ENCODE data around the gene GNGT2. TPM values are rescaled to one million over a fixed set of nuclear protein-coding genes. Genes with fewer than 3 reads are reported as not detected.
A peak's percentile ranks its signal among the peaks of the same experiment; 100 is the strongest.

GNGT2 gene
- total RNA-seq, 1 experiment from 2014 or later, result not detected

DNA sequence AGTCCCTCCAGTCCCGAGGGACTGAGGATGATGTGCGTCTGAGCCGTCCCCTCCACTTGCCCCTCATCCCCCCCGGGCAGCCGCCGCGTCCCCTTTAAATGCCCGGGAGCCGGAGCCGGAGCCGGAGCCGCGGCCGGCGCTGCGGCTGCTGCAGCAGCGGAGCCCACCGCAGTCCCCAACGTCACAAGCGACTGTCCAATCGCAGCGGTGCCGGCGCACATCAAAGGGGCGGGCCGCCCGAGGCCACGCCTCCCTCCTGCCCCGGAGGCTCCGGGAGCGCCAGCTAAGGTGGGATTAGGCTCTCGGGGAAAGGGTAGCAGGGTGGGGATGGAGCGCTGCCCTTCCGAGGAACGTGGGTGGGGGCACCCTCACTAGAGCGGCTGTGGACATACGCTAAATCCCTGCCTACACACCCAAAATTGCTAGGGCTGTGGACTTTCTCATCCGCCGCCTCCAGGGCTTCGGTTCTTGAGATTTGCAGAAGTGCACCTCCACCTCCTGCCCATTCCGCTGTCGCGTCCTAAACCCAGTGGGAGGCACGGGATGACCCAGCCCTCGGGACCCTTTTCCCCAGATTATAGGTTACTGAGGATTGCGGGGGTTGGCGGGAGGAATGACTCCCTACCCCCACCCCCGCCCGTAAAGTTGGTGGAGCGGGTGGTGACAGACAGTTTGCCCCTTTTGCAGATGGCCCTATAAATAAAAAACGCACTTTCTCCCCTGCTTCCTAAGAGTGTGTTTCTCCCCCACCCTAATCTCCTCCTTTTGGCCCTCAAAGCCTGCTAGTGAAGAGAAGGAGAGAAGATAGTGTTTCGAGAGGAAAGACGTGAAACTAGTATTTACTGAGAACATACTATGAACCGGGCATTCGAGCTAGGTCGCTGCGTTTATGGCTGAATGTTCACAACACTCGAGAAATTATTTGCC is 20.5 kb upstream of the GNGT2 start, which contains the start of gene PHOSPHO1:
Gene PHOSPHO1 (minus strand): TSS at position 152 of the 927 bp plus-strand sequence. CDS start 4,096 bp downstream, outside the sequence.
- in situ Hi-C loops (cut with HindIII; ENCODE audit: low sequenced_read_pairs), result no loop called here
- peak; percentile 85 for DNase-seq (ENCODE audit: low spot score)

DNA sequence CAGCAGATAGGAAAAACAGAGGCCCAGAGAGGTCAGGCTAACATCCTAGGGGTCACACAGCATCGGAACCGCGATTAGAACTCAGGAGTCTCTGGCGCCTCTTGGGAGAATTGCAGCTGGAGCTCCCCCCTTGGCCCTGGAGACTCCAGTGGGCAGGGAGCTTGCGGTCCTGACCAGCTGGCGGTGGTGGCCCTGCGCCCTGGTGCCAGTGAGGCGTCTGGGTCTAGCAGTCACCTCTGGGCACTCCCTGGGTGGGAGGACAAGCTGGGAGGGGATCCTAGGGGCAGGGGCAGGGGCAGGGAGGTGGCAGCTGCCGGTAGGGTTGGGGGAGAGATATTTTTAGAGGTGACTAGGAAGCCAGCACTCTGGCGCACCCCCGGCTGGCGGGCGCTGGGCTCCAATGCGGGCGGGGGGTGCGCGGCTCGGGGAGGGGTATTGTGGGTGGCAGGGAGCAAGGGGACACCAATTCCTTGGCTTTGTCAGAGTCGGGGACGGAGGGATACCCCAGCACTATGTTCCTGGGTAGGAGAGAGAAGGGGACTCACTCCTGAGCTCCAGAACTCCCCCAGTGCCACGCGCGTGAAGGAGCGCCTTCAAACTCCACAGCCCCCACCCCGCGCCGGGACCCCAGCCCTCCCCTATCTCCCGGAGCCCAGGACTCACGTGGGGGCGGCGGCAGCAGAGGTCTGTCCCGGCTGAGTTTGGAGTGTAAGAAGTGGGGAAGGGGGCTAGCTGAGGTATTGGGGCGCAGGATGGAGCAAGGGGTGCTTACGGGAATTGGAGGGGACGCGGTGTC is 19.6 kb upstream of the GNGT2 start:
- no peak for DNase-seq (ENCODE audit: low spot score)
- in situ Hi-C loops (cut with HindIII; ENCODE audit: low sequenced_read_pairs), result no loop called here

- in situ Hi-C loops (cut with HindIII; ENCODE audit: low sequenced_read_pairs), result no loop called here
- no peak for DNase-seq (ENCODE audit: low spot score)
These were observed 18.9 kb upstream of the GNGT2 start for GRCh38 chr17:49229076-49229804.

DNA sequence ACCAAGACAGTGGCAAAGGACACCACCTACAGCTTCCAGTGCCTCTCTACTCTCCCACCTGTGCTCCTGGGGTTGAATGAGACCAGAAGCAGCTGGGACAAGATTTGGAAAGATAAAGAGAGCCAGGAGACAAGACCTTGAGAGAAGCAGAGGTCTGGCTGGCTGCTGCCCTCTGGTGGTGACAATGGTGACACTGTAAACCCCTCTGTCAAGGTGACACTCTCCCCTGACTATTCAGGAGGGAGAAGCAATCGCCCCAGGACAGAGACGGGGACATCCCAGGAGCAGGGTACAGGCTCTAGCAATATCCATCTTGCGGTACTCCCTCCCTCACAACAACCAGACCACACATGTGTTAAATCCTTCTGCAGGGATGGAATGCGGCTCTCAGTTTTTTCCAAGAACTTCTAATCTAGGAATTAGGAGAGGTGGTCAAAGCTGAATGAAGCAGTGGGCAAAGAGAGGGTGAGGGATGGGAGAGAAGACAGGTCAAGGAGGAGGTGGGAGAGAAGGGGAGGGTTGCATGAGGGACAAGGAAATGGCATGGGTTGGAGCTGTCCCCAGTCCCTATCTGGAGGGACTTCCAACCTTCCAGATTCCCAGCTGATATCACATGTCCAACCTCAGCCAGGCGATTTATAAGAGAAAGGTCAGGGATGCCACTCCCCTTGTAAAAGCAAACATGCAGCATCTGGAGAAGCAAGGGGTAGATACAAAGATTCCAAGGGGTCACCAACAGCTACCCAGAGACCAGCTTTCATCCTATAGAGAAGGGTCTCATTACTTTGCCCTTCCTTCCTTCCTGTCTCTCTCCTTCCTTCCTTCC is 17.3 kb upstream of the GNGT2 start:
- in situ Hi-C loops (cut with HindIII; ENCODE audit: low sequenced_read_pairs), result no loop called here
- peak; percentile 84 for DNase-seq (ENCODE audit: low spot score)

DNA sequence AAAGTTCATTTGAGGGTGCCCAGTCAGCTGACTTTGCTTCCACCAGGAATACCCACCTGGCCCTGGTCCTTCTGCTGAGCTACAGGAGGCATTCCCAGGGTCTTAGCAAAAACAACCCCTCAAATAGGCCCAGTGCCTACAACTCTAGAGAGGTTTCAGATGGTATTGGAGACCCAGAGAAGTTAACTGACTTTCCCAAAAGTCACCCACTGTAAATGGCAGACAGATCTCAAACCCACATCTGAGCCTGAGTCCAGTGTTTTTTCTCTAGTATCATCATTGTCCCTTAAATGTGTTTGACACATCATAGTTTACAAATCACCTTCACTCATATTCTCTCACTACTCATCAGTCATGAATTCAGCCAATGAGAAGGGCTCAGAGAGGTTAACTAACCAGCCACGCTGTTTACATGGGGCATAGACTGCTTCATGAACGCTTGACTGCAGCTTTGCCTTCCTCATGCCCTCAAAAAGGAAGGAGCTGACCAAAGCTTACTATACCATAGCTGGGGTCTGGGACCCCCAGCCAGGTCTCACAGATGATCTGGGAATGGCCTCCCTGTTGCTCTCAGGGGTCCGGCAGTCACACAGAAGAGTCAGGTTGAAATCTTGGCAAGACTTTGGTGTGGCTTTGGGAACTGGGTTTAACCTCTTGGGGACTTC is 16.5 kb upstream of the GNGT2 start:
- in situ Hi-C loops (cut with HindIII; ENCODE audit: low sequenced_read_pairs), result no loop called here
- no peak for DNase-seq (ENCODE audit: low spot score)

DNA sequence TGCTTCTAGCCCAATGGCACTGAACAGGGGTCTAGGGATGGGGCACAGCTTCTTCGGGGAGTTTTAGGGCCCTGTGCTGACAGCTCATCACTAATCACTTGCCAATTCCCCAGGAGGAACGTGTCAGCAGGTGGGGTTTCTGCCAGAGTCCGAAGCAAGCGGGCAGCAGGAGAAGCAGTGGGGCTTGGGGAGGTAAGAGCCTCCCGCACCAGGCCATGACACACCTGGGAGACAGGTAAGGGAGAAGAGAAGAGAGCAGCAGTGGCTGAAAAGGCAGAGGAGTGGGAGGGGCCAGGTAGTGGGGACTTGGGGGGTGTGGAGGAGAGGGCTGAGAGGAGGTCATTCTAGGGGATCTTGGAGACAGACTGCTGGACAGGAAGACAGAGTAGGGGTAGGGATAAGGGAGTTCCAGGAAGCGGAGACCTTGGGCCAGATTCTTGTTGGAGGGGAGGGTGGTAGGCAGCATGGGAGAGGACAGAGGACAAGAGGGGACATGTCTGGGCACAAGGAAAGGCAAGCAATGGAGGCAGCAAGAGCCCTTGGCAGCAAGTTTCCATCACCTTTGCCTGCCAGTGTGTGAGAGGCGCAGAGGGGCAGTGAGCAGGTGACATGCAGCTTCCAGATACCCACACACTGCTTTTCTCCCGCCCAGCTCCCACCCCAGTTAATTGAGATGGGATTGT is 15.3 kb upstream of the GNGT2 start:
- DNase-seq (ENCODE audit: low spot score), result no peak
- in situ Hi-C loops (cut with HindIII; ENCODE audit: low sequenced_read_pairs), result no loop called here

GRCh38 chr17:49224997-49225337 is 14.6 kb upstream of the GNGT2 start:
- DNase-seq (ENCODE audit: low spot score), result no peak
- in situ Hi-C loops (cut with HindIII; ENCODE audit: low sequenced_read_pairs), result no loop called here

DNA sequence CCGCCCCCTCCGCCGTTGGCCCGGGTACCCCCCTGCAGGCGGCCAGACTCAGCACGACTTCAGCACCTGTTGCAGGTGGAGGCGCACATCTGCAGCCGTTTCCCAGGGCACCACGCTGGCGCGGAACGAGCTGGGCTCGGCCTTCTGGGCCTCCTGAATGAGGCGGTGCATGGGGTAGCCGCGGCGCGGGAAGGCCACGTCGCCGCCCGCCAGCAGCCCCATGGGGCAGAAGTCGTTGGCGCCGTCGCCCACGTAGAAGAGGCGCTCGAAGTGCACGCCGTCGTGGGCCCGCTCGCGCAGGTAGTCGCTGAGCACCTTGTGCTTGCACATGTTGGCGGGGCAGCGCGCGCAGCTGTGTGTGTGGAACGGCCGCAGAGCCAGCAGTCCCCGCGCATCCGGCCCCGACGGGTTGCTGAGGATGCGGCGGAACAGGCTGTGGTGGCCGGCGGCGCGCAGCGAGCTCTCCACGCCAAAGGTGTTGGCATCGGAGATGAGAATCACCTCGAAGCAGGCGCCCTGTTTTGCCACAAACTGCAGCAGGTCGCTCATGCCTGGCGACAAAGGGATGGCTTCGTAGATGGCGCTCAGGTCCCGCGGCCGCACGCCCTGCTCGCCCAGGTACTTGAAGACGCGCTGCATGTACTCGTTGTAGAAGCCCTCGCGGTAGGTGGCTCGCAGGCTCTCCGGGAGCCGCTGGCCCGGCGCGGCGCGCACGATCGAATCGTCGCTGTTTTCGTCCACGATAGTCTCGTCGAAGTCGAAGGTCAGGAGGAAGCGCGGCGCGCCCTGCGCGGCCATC is 14.0 kb upstream of the GNGT2 start:
- in situ Hi-C loops (cut with HindIII; ENCODE audit: low sequenced_read_pairs), result no loop called here
- no peak for DNase-seq (ENCODE audit: low spot score)

- peak; percentile 18 for DNase-seq (ENCODE audit: low spot score)
- in situ Hi-C loops (cut with HindIII; ENCODE audit: low sequenced_read_pairs), result no loop called here
These were observed 13.3 kb upstream of the GNGT2 start for GRCh38 chr17:49223517-49224197.

- in situ Hi-C loops (cut with HindIII; ENCODE audit: low sequenced_read_pairs), result no loop called here
- no peak for DNase-seq (ENCODE audit: low spot score)
These were observed 12.8 kb upstream of the GNGT2 start for GRCh38 chr17:49223168-49223516.

- DNase-seq (ENCODE audit: low spot score), result no peak
- in situ Hi-C loops (cut with HindIII; ENCODE audit: low sequenced_read_pairs), result no loop called here
These were observed 9.6 kb upstream of the GNGT2 start for GRCh38 chr17:49219987-49220386.

DNA sequence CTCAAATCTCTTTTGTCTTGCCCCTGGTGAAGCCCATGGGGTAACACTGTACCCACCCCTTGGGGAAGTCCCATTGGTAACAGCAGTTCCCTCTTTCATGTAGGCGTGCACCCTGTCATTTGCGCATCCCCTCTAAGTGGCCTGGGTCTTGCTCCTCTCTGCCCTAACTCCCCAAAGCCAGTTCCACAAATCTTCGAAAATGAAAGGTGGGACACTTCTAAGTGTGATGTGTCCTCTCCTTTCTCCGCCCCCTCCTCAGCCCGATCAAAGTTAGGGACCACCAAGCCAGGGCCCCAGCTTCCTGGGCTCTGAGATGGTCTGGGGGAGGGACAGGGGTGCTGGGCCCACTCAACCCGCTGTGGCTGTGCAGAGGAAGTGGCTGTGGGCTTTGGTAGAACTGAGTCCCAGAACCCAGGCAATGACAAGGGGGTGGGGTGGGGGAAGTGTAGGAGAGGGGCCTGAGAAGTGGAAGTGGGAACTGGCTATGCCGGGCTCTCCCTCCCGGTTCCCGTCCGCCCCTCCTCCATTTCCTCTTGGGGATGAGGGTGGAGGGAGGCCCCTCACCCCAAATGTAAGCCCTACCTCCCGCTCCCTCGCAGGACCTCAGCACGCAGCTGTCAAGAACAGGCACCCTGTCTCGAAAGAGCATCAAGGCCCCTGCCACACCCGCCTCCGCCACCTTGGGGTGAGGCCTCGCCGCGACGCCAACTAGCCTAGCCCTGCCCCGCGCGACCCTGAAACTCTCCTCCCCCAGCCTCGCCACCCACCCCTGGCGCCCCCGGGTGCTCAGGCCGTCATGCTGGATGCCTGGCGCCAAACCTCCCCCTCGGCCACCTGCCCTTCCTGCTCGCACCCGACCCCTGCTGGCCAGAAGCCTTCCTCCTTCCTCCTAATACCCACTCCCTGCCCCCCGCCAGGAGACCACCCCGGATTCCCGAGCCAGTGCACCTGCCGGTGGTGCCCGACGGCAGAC is 8.9 kb upstream of the GNGT2 start:
- in situ Hi-C loops (cut with HindIII; ENCODE audit: low sequenced_read_pairs), result no loop called here
- DNase-seq (ENCODE audit: low spot score), result no peak

- no peak for DNase-seq (ENCODE audit: low spot score)
- in situ Hi-C loops (cut with HindIII; ENCODE audit: low sequenced_read_pairs), result no loop called here
These were observed 7.5 kb upstream of the GNGT2 start for GRCh38 chr17:49217651-49218413.

GRCh38 chr17:49216953-49217650 is 6.7 kb upstream of the GNGT2 start:
- in situ Hi-C loops (cut with HindIII; ENCODE audit: low sequenced_read_pairs), result no loop called here
- DNase-seq (ENCODE audit: low spot score), result no peak
